ENCODE measurements around the gene FAM209B.
A peak's percentile ranks its signal among the peaks of the same experiment; 100 is the strongest.
"Not testable (repeated sequence)": the region's sequence is repeated elsewhere in the genome, so short reads cannot be mapped to it uniquely, and the experiment has no call there.

FAM209B gene, protein sequence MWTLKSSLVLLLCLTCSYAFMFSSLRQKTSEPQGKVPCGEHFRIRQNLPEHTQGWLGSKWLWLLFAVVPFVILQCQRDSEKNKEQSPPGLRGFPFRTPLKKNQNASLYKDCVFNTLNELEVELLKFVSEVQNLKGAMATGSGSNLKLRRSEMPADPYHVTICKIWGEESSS

DNA sequence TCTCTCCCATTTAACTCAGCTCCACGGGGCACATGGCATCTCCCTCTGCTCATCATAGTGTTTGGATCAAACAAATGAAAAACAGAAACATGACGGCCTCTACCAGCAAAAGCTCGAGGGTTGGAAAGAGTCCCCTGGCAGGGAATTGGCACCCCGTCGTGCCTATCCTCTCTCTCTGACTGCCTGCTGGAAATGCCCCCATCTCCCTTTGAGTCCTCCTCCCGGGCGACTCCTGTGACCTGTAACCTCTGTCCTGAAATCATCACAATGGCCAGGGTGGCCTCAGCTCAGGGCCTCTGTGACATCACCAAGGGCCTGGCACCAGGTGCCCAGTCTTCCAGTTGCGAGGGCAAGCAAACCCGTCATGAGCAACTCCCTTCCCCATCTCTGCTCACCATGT is at the start of gene FAM209B:
FAM209B (plus strand) TSS at position 301 of the 400 bp plus-strand sequence; CDS start at position 397, 96 bp downstream.
- H3K36me3 Mint-ChIP-seq, result peaks cover 13 to 20% of the 10 kb centered on the region in 2 donors
- H3K4me3 Mint-ChIP-seq; DNase-seq; H3K4me1 Mint-ChIP-seq; H3K27me3 Mint-ChIP-seq; ATAC-seq (replicated peaks); H3K9me3 Mint-ChIP-seq; H3K27ac Mint-ChIP-seq: not testable (repeated sequence)

DNA sequence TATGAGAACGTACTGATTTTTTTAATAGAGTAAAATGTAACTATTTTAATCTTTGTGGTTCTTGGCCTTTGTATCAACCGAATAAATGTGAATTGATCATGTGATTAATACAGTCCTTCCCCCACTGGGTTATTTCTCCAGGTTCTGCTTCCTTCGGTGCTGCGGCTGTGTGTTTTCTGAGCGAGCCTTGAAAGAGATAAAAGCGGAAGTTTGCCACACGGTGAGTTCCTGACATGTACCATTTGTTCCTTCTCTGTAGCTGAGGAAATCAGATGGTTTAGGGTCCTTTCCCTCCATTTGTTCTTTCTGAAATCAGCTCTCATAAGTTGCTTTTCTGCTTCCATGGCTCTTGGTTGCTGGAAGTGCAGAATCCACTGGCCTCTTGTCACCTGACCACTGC is 49.1 kb upstream of the FAM209B start:
- peak; percentile 17 for DNase-seq
- peak; percentile 80 to 88 for ATAC-seq (replicated peaks)
- H3K36me3 Mint-ChIP-seq, result peaks cover 44 to 81% of the 10 kb centered on the region in 2 donors
- peaks cover 20 to 32% of the 10 kb centered on the region in 2 donors for H3K4me1 Mint-ChIP-seq
- H3K27me3 Mint-ChIP-seq, result no peaks in the 10 kb centered on the region
- peak overlapping the region; percentile 18 to 75 for H3K4me3 Mint-ChIP-seq
- H3K9me3 Mint-ChIP-seq, result no peaks in the 10 kb centered on the region
- H3K27ac Mint-ChIP-seq, result peak overlapping the region; percentile 84

DNA sequence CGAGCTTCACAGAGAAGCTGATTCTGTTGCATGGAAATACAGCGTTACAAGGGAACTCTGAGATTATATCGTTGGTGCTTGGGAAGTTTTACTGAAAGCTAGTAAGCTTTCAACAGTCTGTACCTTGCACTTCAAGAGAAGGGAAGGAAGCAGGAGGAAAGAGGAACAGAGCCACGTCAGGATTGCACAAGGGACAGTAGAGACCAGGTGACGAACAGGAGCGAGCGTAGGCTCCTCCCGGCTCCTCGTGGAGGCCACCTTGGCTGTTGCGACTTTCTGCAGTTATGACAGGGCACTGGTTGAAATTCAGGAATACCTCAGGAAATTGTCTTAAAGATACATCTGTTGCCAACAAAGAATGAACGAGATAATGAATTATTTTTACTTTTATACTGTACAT is 45.8 kb upstream of the FAM209B start:
- Mint-ChIP-seq H3K27ac (no peak overlapping the region), H3K4me1 (peaks cover 16 to 26% of the 10 kb centered on the region in 2 donors), H3K36me3 (peaks cover 37 to 79% of the 10 kb centered on the region in 2 donors), H3K9me3 (no peaks in the 10 kb centered on the region), H3K27me3 (no peaks in the 10 kb centered on the region), H3K4me3 (no peak overlapping the region)
- DNase-seq (no peak), ATAC-seq (replicated peaks) (no peak)

DNA sequence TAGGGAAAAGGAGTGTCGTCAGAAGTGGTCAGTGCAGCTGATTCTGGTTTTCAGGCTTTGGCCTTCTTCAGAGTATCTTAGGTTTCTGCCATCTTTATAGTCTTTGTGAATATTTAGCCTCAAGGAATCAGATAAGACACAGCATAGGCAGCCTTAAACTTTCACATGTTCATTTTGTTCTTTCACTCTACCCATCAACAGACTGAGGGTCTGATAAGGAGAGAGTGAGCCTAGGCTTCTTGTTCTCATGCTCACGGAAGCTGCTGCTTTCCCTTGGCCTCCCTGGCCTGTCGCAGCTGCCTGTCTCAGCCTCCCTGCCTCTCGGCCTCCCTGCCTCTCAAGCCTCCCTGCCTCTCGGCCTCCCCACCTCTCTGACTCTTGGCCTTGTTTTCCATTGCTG is 44.5 kb upstream of the FAM209B start:
- Mint-ChIP-seq H3K27me3 (no peaks in the 10 kb centered on the region), H3K36me3 (peaks cover 36 to 77% of the 10 kb centered on the region in 2 donors), H3K4me3 (no peak overlapping the region), H3K27ac (no peak overlapping the region), H3K4me1 (peaks cover 12 to 17% of the 10 kb centered on the region in 2 donors), H3K9me3 (no peaks in the 10 kb centered on the region)
- no peak for ATAC-seq (replicated peaks)
- no peak for DNase-seq

DNA sequence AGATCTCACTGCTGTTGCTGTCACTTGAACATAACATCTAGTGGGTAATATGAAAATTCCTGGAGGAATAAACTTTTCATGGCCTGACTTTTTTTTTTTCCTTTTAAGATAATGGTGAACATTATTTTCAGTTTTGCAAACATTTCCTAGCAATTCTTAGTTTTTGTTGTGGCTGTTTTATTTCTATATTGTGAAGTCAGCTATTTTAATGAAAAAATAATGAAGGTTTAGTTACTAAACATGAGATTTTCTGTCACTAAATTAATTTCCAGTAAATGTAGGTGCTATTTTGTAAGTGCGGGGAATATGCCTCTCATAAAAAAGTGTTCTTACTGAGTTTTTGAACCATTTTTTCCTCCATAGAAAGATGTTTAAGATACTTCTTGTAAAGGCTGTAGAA is 31.9 kb upstream of the FAM209B start:
- ATAC-seq (replicated peaks) (no peak), DNase-seq (no peak)
- Mint-ChIP-seq H3K4me1 (peaks cover 0 to 2% of the 10 kb centered on the region in 2 donors), H3K27me3 (no peaks in the 10 kb centered on the region), H3K9me3 (peaks cover 5 to 9% of the 10 kb centered on the region in 2 donors), H3K27ac (no peak overlapping the region), H3K36me3 (peaks cover 26 to 34% of the 10 kb centered on the region in 2 donors), H3K4me3 (no peak overlapping the region)

DNA sequence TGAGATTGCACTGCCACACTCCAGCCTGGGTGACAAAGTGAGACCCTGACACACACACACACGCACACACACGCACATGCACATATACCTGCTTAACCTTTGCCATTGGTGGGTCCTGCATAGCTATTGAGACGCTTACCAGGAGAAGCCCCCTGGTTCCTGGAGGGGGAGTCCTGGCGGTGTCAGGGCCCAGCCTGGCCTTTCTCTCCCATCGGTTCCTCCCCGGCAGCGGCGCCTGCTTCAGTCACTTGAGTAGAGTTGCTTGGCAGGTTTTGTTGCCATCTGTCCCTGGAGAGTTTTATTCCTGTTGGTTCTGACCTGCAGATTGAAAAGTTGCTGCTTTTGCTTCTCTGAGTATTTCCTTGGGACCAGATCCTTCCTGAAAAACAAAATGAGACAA is 29.1 kb upstream of the FAM209B start:
- DNase-seq (no peak), ATAC-seq (replicated peaks) (no peak)
- Mint-ChIP-seq H3K9me3 (no peaks in the 10 kb centered on the region), H3K27ac (peak overlapping the region; percentile 47), H3K4me3 (no peak overlapping the region), H3K36me3 (peaks cover 13 to 28% of the 10 kb centered on the region in 2 donors), H3K4me1 (peaks cover 0 to 2% of the 10 kb centered on the region in 2 donors), H3K27me3 (no peaks in the 10 kb centered on the region)

DNA sequence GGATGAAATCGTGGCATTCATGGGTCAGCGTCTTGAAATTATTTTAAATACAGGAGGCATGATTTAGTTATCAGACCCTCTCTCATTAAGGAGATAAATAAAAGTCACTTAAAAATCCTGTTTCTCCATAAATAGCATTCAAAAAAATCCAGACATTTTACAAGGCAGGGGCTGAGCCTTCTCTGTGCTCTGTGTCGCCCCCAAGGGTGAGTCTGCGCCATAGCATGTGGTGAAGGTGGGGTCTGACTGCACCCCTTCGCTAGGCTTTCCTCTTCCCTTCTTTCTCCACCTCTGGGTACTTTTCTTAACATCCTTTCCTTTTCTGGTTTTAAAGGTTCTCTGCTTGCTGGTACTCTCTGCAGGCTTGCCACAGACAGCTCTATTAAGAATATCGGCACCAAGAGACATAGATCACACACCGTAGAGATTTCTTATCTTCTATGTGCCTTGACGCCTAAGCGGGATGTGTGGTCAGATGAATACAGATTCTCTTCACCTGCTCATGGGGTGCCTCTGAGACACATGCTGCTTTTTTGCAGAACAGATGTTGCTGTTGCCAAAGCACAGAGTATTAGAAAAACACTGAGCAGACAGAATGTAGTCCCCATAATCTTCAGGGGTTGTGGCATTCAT is 28.6 kb upstream of the FAM209B start:
- no peak overlapping the region for H3K27ac Mint-ChIP-seq
- DNase-seq (no peak), ATAC-seq (replicated peaks) (no peak)
- H3K4me3 Mint-ChIP-seq, result no peak overlapping the region
- no peaks in the 10 kb centered on the region for H3K27me3 Mint-ChIP-seq
- peaks cover 14 to 31% of the 10 kb centered on the region in 2 donors for H3K36me3 Mint-ChIP-seq
- peaks cover 0 to 2% of the 10 kb centered on the region in 2 donors for H3K4me1 Mint-ChIP-seq
- H3K9me3 Mint-ChIP-seq, result no peaks in the 10 kb centered on the region

DNA sequence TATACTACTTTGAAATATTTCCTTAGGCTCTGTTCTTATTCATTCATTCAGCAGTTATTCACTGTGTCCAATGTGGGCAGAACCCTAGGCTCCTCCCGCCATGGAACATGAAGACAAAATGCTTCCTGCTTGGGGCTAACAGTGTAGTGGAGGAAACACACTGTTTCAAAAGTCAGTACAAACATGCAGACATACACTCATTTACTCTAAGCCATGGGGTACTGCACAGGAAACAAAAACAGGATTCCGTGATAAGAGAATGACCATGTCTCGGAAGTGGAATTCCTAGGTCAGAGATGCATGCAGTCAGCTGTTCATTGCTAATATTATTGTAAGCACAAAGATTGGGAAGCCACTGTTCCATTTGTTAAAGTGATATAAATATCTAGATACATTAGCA is 26.9 kb upstream of the FAM209B start:
- Mint-ChIP-seq H3K36me3 (peaks cover 11 to 31% of the 10 kb centered on the region in 2 donors), H3K9me3 (no peaks in the 10 kb centered on the region), H3K4me3 (no peak overlapping the region), H3K27ac (no peak overlapping the region), H3K4me1 (peaks cover 0 to 2% of the 10 kb centered on the region in 2 donors), H3K27me3 (no peaks in the 10 kb centered on the region)
- no peak for DNase-seq
- ATAC-seq (replicated peaks), result no peak

DNA sequence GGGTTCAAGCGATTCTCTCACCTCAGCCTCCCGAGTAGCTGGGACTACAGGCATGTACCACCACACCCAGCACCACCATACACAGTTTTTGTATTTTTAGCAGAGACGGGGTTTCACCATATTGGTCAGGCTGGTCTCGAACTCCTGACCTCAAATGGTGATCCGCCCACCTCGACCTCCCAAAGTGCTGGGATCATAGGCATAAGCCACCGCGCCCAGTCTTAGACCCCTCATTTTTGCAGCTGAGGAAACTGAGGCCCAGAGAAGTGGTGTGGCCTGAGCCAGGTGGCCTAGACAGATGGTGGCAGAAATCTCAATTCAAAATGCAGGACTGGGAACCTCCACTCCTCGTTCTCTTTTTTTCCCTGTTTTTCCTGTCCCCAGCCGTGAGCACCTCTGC is 21.1 kb upstream of the FAM209B start:
- no peak for DNase-seq
- Mint-ChIP-seq H3K27ac (no peak overlapping the region), H3K4me1 (peaks cover 0 to 2% of the 10 kb centered on the region in 2 donors), H3K4me3 (no peak overlapping the region), H3K27me3 (no peaks in the 10 kb centered on the region), H3K9me3 (no peaks in the 10 kb centered on the region), H3K36me3 (peaks cover 22 to 56% of the 10 kb centered on the region in 2 donors)
- no peak for ATAC-seq (replicated peaks)

DNA sequence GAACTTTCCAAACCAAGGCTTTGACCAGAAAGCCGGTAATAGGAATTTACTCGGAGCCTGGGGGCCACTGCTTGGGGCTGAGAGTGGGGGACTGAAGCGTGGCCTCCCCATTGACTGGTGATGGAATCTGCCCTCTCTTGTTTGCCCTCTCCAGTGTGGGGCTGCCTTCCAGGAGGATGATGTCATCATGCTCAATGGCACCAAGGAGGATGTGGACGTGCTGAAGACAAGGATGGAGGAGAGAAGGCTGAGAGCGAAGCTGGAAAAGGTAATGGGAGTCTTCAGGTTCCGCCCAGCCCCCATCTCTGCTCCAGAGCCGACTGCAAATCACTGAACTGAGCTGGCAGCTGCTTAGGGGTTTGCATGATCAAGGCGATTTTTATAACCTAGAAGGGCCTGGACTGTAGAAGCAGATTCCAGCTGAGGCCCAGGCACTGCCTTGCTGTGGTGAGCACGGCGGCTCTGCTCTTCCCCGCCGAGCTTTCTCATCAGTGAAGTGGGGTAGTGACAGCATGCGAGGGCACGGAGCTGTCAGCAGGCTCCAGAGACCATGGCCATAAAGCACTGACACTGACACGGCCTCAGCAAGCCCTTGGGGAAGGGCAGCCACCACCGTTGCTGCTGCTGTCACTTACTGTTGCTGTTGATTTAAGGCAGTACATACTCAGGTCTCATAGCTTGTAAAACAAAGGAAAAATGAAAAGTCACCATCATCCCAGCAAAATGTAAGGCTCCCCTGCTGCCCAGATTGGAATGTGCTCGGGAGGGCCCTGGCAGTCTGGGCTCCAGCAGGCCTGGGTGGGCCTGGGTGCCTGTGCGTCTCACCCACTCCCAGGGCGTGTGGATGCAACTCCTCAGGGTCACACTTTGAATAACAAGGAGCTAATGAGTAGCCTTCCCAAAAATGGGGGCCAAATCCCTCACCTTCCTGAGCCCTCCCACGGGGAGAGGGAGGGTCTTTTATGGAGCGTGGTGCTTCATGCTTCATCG is 19.6 kb upstream of the FAM209B start:
- H3K4me3 Mint-ChIP-seq, result no peak overlapping the region
- no peaks in the 10 kb centered on the region for H3K4me1 Mint-ChIP-seq
- DNase-seq (no peak), ATAC-seq (replicated peaks) (no peak)
- H3K36me3 Mint-ChIP-seq, result peaks cover 36 to 61% of the 10 kb centered on the region in 2 donors
- no peaks in the 10 kb centered on the region for H3K27me3 Mint-ChIP-seq
- H3K9me3 Mint-ChIP-seq, result peaks cover 4 to 5% of the 10 kb centered on the region in 2 donors
- peak overlapping the region; percentile 51 for H3K27ac Mint-ChIP-seq

DNA sequence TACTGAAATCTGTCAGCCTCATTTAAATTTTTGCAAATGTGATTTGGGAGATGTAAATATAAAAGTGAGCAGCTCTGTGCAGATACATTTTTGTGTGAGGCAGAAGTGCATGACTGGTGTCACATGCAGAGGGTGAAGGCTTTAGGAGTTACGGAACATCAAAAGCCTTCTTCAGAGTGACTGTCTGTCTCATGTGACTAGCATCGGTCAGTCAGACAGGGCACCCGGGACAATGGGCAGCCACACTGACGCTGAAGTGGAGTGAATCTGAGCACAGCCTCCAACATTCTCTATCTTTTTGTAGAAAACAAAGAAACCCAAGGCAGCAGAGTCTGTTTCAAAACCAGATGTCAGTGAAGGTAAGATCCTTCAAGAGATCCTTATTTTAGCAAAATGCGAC is 16.4 kb upstream of the FAM209B start:
- Mint-ChIP-seq H3K4me3 (no peak overlapping the region), H3K36me3 (peaks cover 64 to 83% of the 10 kb centered on the region in 2 donors)

DNA sequence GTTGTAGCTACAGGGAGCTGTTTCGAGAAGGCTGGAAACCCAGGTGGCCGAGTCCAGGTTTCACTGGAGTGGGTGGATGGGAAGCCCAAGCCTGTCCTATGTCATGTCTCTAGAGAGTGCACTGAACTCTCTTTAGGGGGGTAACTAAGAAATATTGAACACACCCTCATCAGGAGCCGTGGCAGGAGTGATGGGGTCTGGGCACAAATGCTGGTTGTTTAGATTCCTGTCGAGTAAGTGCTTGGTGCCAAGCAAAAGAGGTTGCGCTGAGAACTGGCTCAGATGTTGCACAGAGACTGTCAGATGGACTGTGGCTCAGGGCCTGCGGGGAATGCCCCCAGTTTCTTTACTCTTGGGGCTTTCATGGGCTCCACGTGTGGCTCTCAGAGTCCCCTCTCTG is 15.8 kb upstream of the FAM209B start:
- Mint-ChIP-seq H3K36me3 (peaks cover 62 to 86% of the 10 kb centered on the region in 2 donors), H3K27ac (no peak overlapping the region), H3K9me3 (peaks cover 16 to 22% of the 10 kb centered on the region in 2 donors), H3K27me3 (no peaks in the 10 kb centered on the region), H3K4me1 (no peaks in the 10 kb centered on the region), H3K4me3 (no peak overlapping the region)
- ATAC-seq (replicated peaks) (no peak), DNase-seq (no peak)

More for the DNA sequence above, 16.4 kb upstream of the FAM209B start:
- Mint-ChIP-seq H3K4me1 (no peaks in the 10 kb centered on the region), H3K27me3 (no peaks in the 10 kb centered on the region), H3K27ac (no peak overlapping the region), H3K9me3 (peaks cover 16 to 19% of the 10 kb centered on the region in 2 donors)
- DNase-seq (no peak), ATAC-seq (replicated peaks) (no peak)

DNA sequence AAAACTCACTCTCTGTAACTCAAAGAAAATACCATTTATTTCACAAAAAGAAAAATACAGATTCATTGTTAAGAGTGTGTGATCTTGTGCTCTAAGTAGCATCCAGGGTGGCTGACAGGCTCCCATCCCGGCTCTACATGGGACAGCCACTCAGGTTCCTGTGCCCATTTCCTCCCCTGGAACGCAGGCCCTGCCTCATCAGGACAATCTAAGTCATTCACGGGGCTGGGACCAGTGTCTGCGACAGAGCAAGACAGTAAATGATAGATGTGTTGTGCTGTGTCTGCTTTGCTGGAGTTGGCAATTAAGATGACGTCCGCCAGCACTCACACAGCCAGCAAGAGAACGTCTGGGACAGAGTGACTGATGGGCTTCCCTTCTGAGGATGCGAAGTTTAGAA is 15.4 kb upstream of the FAM209B start:
- ATAC-seq (replicated peaks) (no peak), DNase-seq (no peak)
- H3K36me3 Mint-ChIP-seq, result peaks cover 65 to 86% of the 10 kb centered on the region in 2 donors
- no peaks in the 10 kb centered on the region for H3K4me1 Mint-ChIP-seq
- H3K4me3 Mint-ChIP-seq, result no peak overlapping the region
- H3K27ac Mint-ChIP-seq, result no peak overlapping the region
- no peaks in the 10 kb centered on the region for H3K27me3 Mint-ChIP-seq
- H3K9me3 Mint-ChIP-seq, result peaks cover 16 to 22% of the 10 kb centered on the region in 2 donors

DNA sequence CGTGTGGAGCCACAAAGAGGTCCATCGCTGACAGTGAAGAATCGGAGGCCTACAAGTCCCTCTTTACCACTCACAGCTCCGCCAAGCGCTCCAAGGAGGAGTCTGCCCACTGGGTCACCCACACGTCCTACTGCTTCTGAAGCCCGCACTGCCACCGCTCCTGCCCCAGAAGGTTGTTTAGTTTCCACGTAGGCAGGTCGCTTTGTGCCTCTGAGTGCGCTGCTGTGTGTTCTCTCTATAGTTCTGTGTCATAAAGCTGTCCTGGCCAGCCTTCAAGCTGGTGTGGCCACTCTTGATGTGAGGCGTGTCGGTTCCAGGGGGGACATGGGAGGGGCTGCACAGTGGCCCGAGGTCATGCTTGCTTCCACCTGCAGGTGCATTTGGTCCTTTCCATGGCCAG is 14.9 kb upstream of the FAM209B start:
- Mint-ChIP-seq H3K36me3 (peaks cover 62 to 83% of the 10 kb centered on the region in 2 donors), H3K27ac (no peak overlapping the region), H3K9me3 (peaks cover 16 to 22% of the 10 kb centered on the region in 2 donors), H3K4me1 (no peaks in the 10 kb centered on the region), H3K4me3 (no peak overlapping the region), H3K27me3 (no peaks in the 10 kb centered on the region)
- ATAC-seq (replicated peaks), result no peak
- DNase-seq, result no peak

All from stimulated activated naive B cell treated with anti-CD40 and anti-IgM and Interleukin-4, amounts not matched to agents 10 μg/mL and 1 μg/mL and 100 μg/mL, for 72 hours (primary cell).